HG02623 (cell line): ENCODE measurements around the gene UBE3D.
"Not testable (repeated sequence)": the region's sequence is repeated elsewhere in the genome, so short reads cannot be mapped to it uniquely, and the experiment has no call there.

Experiments used
- ATAC-seq: cut with Tn5 transposase; IDR thresholded peaks from one replicate; pipeline ENCODE4 v1.9.1; 2021; ENCODE audit warnings: moderate library complexity; ENCODE audit not compliant: unreplicated experiment

The UBE3D gene

GRCh38 chr6:82877213-82878195 is 188.1 kb downstream of the UBE3D start:
- no peak for ATAC-seq

GRCh38 chr6:82875573-82876185 is 190.0 kb downstream of the UBE3D start:
- ATAC-seq, result no peak

DNA sequence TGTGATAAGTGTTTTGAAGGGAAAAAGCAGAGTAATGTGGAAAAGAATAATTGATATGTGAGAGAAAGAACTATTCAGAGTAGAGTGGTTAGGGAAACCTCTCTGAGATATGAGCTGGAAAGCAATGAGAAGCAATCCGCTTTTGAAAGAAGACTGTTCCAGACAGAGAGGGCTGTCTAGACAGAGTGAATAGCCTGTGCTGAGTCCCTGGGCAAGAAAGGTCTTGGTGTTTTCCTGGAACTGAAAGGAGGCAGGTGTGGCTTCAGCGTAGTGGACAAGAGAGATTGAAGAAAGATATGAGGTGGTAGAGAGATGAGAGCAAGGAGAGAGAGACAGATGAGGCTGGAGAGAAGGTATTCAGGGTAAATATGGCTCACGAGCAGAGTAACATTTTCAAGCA is 190.8 kb downstream of the UBE3D start:
- ATAC-seq, result no peak

GRCh38 chr6:82872185-82872584 is 193.5 kb downstream of the UBE3D start:
- ATAC-seq, result no peak

DNA sequence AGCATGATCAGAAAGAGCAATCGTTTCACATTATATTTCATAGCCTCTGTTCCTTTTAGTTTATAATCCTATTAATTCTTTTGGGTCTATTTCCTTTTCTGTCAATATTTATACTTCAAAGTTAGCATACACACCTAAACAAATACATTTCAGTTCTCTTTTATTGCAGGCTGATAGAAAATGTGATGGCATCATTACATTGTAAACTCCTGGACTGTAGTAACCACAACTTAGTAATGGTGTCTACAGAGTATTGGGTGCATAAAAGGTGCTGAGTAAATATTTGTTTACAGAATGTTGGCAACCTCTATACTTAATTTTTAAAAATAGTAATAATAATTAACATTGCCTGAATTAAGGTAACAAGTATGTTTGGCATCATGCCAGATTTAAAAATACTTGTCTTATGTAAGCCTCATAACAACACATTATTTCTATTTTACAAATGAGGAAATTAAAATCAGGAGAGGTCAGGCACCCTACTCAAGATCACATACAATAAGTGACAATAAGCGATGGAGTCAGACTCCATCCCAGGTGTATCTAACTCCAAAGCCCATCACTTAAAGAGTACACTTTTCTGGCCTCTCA is 195.0 kb downstream of the UBE3D start:
- no peak for ATAC-seq

DNA sequence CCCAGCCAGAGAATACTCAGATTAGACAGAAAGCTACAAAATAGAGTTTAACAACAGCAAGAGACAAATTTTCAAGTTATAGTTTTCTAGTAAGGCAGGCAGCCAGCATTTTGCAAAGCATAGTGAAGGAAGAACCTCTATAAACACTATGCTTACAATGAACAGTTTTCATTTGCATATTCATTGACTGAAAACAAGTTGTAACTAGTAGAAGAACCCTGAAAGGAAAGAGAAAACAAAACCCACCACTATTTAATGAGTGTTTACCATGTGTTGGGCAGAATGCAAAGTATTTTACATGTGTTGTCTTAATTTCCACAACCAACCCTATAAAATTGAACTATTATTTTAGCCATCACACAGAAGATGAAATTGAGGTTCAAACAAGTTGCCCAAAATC is 196.1 kb downstream of the UBE3D start:
- no peak for ATAC-seq

GRCh38 chr6:82867946-82868345 is 197.7 kb downstream of the UBE3D start:
- ATAC-seq, result no peak

DNA sequence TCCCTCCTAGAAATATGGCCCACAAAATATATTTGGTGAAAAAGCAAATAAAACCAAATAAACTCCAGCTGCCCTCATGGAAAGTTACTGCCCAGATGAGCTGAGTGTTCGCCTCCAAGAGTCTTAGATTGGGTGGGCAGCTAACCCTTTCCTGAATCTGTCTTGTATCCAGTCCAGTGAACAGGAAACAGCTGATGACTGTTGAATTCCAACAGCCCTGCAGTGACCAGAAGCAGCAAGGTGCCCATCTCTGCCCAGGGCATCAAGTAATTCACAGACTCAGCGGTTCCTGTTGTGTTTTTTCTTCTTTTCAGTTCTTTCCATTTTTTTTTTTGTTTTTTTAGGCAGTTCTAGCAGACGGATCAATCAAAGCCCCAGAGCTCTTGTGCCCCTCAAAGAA is 199.2 kb downstream of the UBE3D start:
- ATAC-seq, result no peak

GRCh38 chr6:82865461-82865860 is 200.2 kb downstream of the UBE3D start:
- no peak for ATAC-seq

GRCh38 chr6:82863781-82864180 is 201.9 kb downstream of the UBE3D start:
- ATAC-seq, result no peak

DNA sequence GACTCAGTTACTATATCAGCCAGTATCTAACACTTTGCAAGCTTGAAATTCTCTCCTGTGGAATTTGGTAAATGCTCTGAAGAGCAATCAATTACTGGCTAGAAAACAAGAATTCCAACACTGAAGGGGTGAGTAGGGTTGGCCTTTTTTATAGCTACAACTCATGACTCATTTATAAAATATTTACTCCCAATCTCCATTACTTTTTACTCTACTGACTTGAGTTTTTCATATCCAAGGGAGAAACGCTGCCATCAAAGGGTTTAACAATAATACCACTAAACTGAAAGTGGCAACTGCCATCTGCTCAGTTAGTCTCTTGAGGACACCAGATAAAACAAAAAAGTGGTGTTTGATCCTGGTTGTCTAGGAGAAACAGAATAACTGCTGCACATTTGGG is 203.1 kb downstream of the UBE3D start:
- ATAC-seq, result no peak

DNA sequence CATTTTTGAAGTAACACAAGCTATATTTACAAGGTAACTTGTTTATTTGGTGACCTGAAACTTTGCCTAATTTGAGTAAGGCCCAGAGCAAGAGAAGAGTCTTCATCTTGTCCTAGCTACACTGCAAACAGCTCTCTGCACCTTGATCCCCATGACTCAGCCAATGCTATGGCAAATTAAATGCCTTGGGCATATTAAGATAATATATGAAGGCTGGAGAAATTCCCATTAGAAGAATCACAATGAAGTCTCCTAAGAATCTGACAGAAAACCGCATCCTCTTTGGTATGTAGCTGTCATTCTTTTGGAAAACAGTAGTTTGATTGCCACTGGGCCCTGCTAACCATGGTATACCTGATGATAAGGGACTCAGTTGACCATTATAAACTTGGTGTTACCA is 204.5 kb downstream of the UBE3D start:
- no peak for ATAC-seq

DNA sequence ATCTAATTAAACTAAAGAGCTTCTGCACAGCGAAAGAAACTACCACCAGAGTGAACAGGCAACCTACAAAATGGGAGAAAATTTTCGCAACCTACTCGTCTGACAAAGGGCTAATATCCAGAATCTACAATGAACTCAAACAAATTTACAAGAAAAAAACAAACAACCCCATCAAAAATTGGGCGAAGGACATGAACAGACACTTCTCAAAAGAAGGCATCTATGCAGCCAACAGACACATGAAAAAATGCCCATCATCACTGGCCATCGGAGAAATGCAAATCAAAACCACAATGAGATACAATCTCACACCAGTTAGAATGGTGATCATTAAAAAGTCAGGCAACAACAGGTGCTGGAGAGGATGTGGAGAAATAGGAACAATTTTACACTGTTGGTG is 209.6 kb downstream of the UBE3D start:
- ATAC-seq, result not testable (repeated sequence)

- ATAC-seq, result not testable (repeated sequence)
These were observed 212.7 kb downstream of the UBE3D start for GRCh38 chr6:82852904-82853303.

GRCh38 chr6:82843291-82843885 is 222.3 kb downstream of the UBE3D start:
- no peak for ATAC-seq

DNA sequence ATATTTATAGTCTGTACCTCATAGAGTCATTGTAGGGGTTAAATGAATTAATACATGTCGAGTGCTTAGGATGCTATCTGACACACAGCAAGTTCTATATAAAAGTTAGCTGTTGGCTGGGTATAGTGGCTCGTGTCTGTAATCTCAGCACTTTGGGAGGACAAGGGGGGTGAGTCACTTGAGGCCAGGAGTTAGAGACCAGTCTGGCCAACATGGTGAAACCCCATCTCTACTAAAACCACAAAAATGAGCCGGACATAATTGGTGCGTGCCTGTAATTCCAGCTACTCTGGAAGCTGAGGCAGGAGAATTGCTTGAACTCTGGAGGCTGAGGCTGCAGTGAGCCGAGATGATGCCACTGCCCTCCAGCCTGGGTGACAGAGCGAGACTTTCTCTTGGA is 222.9 kb downstream of the UBE3D start:
- ATAC-seq, result no peak
